ENCODE results near the gene PTGR2.

GRCh38 chr14:73809391-73809790 is 42.2 kb upstream of the PTGR2 start:
- TF ChIP-seq CTCF (IDR thresholded peaks at IDR 0.05 in 8 of 11, conservative IDR thresholded peaks at IDR 0.05 in 3 of 11): no peak
- no peak for TF ChIP-seq POLR2A (IDR thresholded peaks at IDR 0.05)
- no peak for TF ChIP-seq POLR2AphosphoS5 (IDR thresholded peaks at IDR 0.05)

Data from spleen (tissue), 7 donors.